Measurements from ENCODE around the gene ZNF273.
A peak's percentile ranks its signal among the peaks of the same experiment; 100 is the strongest.
"Not testable (repeated sequence)": the region's sequence is repeated elsewhere in the genome, so short reads cannot be mapped to it uniquely, and the experiment has no call there.

Gene ZNF273

DNA sequence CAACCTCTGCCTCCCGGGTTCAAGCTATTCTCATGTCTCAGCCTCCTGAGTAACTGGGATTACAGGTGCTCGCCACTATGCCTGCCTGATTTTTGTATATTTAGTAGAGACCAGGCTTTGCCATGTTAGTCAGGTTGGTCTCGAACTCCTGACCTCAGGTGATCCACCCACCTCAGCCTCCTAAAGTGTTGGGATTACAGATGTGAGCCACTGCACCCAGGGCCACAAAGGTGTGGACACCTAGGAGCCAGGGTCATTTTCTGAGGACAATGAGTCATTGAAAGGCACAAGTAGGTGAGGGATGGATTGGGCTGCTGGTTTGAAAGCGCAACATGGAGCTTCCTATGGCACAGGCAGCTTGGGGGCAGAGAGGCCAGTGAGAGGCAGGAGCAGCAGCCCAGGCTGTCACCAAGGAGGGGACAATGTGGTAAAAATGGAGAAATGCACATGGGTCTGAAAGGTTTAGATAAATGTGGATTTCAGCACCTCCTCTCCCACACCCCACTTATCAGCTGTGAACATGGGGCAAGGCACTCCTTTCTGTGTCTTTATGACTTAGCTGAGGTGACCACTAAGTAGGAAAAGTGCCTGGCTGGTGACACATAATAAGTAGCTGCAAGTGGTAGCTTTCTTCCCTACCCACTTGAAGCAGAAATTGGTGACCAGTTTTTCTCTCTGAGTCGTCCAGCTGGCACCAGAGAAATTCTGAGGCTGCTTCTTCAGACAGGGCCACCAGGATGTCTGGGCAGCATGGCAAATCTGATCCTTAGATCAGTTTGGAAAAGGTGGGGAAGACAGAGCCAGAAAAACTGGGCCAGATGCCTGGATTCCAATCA, 41.8 kb downstream of the ZNF273 start:
- not testable (repeated sequence) for DNase-seq (ENCODE audit: low read depth in 2 of 2)

DNA sequence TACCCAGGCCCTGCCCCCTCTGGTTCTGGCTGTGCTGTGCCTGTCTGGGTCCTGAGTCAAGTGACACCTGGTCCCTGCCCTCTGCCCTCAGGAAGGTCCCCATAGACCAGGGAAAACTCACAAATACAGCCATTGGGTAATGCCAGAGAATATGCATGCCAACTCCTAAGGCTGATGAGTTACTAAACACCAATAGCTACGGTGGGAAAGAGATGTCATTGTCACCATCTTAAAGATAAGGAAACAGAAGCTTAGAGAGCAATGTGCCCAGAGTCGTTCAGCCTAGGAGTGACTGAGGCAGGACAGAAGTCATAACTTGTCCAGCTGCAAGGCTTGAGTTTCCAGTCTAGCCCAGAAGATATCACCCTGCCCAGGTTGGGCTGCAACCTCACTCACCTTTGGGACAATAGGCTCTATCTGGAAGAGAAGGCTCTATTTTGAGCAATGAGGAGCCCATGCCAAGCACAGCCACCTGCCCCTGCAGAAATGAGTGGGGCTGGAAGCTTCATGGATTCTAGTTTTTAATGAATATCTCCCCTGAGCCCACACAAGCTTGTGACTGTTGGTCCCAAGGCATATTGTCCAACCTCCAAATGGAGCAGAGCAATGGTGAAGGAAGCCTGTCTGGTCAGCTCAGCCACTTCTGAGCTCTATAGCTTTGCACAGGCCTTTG, 42.6 kb downstream of the ZNF273 start:
- DNase-seq (ENCODE audit: low read depth in 2 of 2) = no peak

DNA sequence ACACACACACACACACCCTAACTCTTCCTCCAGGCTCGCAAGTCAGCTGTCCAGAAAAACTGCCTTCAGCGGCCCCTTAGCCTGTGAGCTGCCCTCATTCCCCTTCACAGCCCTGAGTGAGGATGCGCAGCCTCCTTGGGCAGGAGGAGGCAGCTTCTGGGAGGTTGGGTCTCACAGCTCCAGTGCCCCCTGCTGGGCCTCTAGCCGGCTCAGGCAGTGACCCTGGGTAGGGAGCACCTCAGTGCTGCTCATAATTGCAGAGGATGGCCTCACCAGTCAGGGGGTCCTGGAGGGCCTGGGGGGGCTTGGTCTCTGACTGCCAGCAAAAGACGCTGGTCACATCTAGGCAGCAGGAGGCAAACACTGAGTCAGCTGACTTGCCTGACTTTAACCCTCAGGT, 43.7 kb downstream of the ZNF273 start:
- no peak for DNase-seq (ENCODE audit: low read depth in 2 of 2)

DNA sequence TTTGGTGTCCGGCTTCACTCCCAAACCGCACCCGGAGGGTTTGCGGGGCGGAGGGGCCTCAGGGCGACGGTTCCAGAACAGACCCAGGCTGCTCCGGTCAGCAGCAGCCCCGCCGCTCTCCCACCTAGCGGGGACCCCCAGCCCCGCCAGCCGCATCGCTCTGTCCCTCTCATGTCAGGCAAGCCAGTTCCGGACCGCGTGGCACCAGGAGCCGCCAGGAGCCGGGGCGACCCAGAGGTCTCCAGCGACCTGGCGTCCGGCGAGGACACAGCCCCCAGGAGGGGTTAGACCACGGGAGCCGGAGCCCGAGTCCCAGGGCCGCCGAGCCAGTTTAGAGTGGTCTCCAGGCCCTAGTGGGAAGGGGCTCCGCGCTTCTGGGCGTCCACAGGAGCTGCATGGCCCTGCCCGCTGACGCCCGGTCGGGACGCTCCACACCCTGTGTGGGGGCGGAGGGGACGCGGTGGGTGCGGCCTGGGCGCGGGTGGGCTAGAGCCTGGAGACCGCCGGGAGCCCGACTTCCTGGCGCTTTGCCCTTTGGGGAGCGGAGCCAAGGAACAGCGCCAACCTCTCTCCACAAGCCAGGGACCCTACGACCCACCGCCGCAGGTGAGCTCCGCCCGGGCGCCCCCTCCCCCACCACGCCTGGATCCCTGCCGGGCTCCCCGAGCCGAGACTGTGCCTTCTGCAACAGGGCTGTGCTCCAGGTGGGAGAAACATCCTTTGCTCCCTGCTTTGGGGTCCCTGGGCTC, 44.4 kb downstream of the ZNF273 start:
- no peak for DNase-seq (ENCODE audit: low read depth in 2 of 2)

DNA sequence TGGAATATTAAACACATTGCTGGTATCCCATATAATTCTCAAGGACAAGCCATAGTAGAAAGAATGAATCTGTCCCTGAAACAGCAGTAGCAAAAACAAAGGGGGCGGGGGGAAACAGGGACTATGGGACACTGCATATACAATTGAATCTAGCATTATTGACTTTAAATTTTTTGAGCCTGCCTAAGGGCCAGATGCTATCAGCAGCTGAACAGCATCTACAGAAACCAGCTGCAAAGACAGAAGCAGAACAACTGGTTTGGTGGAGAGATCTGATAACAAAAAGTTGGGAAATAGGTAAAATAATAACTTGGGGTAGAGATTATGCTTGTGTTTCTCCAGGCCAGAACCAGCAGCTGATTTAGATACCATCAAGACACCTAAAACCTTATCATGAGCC, 45.7 kb downstream of the ZNF273 start:
- DNase-seq (ENCODE audit: low read depth in 2 of 2) = not testable (repeated sequence)

DNA sequence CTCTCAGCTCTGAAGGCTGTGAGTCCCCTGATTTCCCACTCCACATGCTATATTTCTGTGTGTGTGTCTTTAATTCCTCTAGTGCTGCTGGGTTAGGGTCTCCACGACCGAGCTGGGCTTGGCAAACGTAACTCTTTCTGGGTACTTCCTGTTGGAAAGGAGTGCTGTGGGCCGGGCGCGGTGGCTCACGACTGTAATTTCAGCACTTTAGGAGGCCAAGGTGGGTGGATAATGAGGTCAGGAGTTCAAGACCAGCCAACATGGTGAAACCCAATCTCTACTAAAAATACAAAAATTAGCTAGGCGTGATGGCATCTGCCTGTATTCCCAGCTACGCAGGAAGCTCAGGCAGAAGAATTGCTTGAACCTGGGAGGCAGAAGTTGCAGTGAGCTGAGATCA, 47.6 kb downstream of the ZNF273 start:
- DNase-seq (ENCODE audit: low read depth in 2 of 2) = not testable (repeated sequence)

DNA sequence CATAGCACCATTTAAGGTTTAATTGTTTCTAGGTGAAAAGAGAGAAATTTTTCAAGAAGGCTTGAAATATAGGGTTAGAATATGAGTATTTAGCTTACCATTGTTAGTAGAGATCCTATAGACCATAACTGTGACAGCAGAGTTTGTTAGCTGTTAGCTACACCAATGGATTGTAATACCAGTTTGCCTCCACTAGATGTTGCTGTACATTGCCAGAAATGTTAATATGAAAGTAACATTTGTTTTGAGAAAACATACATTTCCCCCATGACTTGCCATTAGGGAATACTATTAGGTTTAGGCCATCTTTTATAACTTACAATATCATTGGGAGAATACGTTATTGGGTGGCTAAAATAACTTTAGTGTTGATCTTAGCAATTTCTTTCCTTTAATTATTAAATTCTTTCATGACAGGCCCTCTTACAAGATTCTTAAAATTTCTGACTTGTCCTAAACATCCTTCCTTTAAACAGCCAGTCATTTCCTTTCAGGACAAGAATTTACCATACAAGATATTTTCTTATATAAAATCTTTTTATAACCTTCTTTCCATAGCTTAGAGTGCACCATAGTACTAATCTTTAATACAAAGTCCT, 48.3 kb downstream of the ZNF273 start:
- peak; percentile 4 to 5 for DNase-seq (ENCODE audit: low read depth in 2 of 2)

DNA sequence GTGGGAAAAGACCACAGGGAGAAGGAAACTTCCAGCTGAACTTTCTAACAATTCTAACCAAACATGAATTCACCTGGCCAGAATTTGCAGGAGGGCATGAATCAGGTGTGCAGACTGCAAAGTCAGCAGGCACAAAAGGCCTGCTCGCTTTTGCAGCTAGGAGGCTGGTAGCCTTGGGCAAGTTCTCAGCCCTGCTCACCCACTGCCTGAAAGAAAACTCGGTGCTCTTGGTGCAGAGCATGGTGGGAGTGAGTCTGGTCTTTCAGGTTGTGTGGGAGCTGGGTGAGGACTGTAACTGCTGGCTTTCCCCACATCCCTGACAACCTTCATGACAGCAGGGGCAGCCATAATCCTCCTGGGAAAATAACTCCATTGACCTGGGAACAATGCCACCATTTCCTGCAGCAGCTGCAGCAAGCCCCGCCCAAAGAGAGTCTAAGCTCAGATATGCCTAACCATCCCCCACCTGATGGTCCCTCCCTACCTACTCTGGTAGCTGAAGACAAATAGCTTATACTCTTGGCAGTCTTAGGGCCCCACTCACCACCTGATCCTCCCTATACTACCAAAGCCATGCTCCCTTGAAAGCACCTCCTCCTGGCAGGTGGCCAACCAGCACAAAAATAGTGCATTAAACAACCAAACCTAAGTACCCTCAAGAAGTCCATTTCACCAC, 56.1 kb downstream of the ZNF273 start:
- DNase-seq (ENCODE audit: low read depth in 2 of 2) = no peak

DNA sequence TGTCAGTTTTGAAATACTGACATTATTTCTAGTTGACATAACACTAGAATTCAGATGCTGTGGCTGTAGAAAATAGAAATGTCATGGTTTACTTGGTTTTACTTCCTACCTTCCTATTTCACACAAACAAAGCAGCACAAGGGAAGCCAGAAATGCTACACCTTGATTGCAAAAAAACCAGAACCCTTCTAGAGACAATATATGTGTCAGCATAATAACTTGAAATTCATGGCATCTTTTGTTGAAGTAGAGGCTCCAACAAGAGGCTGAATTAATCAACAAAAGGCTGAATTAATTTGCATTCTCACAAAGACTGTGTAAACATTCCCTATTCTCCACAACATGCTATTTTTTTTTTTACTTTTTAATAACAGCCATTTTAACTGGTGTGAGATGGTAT, 62.5 kb downstream of the ZNF273 start:
- DNase-seq (ENCODE audit: low read depth in 2 of 2) = no peak

DNA sequence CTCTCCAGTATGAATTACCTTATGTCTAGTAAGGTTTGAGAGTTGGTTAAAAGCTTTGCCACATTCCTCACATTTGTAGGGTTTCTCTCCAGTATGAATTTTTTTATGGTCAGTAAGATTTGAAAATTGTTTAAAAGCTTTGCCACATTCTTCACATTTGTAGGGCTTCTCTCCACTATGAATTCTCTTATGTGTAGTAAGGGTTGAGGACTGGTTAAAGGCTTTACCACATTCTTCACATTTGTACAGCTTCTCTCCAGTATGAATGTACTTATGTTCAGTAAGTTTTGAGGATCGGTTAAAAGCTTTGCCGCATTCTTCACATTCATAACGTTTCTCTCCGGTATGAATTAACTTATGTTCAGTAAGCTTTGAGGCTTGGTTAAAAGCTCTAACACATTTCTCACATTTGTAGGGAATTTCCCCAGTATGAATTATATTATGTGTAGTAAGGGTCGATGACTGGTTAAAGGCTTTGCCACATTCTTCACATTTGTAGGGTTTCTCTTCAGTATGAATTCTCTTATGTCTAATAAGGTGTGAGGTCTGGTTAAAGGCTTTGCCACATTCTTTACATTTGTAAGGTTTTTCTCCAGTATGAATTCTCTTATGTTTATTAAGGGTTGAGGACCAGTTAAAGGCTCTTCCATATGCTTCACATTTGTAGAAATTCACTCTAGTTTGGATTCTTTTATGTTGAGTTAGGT, 75.6 kb downstream of the ZNF273 start:
- DNase-seq (ENCODE audit: low read depth in 2 of 2) = no peak

Measured in fibroblast of skin of left biceps (primary cell).